ENCODE results near the gene TMEM201.

The TMEM201 gene

GRCh38 chr1:9600861-9601834 lies 12.4 kb downstream of the TMEM201 start:
- no peak for DNase-seq

DNA sequence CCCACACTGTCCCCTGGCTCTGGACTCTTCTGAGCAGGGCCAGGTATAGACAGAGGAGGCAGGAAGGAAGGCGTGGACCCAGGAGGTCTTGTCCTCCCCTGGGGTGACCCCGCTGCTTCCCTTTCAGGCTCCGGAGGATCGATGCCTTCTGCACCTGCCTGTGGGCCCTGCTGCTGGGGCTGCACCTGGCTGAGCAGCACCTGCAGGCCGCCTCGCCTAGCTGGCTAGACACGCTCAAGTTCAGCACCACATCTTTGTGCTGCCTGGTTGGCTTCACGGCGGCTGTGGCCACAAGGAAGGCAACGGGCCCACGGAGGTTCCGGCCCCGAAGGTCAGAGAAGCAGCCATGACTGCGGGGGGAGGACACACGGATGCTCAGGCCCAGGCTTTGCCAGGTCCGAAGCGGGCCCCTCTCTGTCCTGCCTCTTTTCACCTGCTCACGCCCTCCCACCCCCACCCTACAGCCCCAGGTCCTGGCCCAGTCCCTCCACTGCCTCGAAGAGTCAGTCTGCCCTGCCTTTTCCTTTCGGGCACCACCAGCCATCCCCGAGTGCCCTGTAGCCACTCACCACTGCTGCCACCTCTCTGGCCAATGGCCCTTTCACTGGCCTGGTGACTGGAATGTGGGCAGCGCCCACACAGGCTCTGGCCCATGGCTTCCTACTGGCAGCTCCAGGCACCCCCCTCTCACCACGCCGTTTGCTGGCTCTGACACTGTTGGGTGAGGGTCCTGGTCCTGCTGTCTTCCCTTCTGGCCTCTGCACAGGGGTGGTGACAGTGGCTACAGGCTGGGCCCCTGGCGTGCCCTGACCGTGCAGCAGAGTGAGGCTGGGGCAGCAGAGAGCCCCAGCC lies 13.5 kb downstream of the TMEM201 start:
- no peak for DNase-seq

DNA sequence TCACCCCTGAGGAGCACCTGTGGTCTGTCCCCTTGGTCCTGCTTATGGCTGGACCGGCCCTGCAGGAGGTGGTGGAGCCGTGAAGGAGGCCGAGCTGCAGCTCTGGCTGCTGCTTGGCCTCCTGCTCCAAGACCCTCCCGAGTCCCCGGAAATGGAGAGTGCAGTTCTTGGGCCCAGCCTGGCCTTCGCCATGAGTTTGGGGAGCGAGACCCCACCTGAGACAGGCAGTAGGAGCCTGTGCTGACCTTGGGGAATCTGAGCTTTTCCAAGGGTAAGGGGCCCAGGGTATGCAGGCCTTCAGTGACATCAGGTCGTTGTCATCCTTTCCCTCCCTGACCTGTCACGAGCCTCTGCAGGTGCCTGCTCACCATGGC lies 14.1 kb downstream of the TMEM201 start:
- DNase-seq = no peak

DNA sequence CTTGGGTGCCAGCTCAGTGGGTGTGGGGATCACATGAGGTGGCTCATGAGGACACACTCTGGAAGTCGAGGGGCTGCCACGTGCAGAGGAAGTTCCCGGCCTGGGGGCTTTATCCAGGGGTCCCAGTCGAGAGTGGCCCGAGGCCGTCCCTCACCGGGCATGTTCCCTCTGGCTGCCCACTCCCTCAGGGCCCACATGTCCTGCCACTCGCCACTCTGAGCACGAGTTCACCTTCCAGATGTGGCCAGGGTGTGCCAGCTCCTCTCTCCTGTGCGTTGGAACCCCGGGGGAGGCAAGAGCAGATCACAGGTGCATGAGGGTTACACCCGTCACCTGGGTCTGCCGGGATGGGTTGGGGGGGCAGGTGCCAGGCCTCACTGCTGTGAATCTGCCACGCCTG lies 14.6 kb downstream of the TMEM201 start:
- DNase-seq = no peak

DNA sequence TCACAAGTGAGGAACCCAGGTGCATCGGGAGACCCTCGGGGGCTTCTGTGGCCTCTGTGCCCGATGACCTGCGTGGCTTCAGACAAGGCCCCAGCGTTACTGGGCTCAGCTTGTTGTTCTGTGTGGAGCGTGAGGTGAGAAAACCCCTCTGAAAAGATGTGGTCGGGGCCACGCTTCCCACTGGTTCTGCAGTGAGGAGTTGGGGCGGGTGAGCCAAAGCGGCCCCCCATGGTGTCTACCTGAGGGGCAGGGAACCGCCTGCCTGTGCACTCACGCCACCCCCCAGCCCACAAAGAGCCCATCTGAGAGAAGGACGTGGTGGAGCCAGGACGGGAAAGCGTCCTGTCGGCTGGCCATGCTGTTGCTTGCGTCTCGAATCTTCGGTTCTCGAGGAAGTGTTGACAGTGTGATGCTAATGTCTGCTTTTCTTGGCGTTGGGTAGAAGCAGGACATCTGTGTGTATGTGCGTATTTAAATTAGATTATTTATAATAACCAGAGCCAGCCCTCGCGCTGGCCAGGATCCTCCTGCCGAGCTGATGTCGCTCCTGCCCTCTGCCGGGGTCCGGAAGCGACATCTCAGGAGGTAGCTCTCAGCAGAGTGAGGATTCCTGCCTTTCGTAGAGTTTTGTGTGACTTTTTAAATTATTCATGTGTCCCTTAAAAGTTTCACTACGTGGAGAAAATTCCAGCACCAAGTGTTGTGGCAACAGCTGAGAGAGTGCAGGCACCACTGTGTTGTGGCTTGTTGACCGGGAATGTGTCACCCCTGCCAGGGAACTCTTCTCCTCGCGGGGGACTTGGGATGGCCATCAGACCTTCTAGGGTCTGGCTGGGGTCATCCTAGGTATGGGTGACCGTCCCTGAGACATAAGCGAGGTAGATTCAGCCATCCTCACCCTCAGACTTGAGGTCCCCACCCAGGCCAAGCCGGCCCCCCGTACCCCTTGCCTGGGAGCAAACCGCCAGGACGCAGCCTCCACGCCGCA lies 15.3 kb downstream of the TMEM201 start:
- DNase-seq = no peak

DNA sequence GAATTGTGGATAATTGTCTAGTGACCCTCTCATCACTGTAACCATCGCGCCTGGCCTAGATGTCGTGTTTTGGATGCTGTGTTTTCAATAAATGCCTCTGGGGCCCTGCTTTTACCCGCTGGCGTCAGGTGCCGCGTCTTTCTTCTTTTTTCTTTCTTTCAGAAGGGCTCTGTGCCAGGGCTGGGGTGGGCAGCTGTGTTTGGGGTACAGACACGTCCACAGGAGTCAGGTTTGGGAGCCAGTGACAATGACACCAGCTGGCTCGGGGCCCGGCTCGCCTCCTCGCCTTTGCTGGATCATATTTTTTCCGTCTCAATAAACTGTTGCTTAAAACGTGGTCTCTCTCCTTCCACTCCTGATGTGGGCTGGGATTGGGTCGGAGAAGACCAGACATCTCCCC lies 16.1 kb downstream of the TMEM201 start:
- no peak for DNase-seq

DNA sequence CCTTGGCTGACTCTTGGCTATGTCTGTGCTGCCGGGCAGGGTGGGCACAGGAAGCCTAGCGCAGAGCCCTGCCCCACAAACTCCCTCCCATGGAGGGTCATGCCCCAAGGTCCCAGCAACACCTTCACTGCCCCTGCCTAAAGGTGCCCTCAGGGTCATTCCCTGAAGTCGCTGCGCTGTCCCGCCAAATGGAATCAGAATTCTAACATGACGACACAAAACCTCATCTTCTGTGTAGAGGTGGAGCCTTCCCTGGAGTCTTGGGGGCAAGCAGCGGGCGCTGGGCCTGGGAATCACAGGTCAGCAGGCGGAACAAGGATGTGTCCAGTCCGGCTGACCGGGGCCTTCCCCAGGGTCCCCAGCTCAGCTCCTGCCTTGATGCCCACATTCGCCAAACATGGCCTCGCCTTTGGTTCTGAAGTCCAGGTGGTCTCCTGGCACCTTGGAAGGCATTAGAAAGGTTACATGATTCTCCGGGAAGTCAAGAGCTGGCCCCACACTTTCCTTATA lies 17.3 kb downstream of the TMEM201 start:
- DNase-seq = no peak

DNA sequence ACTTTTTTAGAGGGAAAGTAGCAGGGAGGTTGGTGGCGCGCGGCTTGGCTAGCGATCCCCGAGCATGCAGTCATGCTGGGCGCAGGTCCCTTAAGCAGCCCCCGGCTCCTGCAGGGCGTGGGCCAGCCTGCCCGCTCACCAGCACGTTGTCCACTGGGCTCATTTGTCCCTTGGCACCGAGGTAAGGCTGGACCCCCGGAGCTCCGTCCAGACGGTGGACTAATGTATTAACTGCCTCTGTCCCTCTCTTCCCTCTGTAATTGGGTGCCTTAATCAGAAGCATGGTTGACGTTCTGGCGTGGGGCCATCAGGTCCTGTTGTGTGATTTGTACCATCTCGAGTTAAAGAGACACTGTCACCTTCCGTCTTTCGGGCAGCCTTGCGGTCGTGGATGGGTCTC lies 17.7 kb downstream of the TMEM201 start:
- no peak for DNase-seq

GRCh38 chr1:9606948-9607347 lies 18.2 kb downstream of the TMEM201 start:
- no peak for DNase-seq

DNA sequence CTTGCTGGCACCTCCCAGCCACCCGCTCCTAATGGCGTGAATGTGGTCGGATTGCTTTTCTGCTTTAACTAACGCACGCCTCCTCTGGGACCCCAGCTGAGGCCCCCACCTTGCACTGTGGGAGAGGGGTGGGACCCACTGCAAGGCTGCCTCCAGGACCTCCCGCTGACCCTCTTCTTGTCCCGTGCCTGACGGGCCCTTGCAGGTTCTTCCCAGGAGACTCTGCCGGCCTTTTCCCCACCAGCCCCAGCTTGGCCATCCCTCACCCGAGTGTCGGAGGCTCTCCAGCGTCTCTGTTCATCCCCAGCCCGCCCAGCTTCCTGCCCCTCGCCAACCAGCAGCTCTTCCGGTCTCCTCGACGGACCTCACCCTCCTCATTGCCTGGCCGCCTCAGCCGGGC lies 18.6 kb downstream of the TMEM201 start:
- DNase-seq = no peak

DNA sequence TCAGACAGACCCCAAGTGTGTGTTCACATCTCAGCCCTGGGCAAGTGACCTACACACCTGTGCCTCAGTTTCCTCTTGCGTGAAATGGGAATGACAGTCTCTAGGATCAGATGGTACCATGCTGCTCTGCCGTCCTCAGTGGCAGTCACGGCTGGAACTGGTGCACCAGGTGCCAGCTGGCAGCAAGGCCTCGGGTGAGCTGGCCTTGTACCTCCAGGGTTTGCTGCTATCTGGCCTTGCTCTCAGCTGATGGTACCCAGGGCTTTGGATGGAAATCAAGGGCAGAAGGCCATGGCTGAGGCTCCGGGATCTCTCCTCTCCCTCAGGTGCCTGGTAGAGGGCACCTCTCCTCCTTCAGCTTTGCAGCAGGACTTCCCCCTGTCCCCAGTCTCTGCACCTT lies 21.3 kb downstream of the TMEM201 start:
- DNase-seq = no peak

- no peak for DNase-seq
Measured at GRCh38 chr1:9610548-9610947, 21.8 kb downstream of the TMEM201 start.

GRCh38 chr1:9611716-9612115 lies 23.0 kb downstream of the TMEM201 start:
- DNase-seq = no peak

DNA sequence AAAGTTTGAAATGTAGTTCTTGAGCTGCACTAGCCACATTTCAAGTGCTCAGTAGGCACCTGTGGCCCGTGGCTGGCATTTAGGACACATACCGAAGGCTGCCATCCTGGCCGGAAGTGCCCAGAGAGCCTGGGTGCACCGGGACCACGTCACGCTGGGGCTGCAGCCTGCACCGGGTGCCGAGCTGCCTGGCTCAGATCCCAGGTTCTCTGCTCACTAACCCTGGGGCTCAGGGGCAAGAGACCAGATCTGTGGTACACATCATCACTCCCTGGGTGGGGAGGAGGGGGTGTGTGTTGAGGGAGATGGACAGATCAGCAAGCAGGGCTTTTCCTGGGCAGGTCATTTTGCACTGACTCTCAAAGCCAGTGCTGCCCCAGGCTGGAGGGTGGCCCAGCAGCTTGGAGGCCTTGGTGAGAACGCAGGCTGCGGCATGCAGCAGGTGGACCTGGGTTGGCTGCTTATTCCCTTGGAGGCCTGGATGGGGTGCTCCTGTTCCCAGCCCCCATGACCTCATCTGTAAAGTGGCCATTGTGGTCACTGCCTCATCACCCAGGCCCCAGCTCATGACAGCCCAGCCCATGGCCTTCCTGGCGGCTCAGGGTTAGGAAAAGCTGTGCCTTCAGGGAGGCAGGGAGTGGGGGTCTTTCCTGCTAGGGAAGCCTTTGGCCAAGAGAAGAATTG lies 23.6 kb downstream of the TMEM201 start:
- no peak for DNase-seq

DNA sequence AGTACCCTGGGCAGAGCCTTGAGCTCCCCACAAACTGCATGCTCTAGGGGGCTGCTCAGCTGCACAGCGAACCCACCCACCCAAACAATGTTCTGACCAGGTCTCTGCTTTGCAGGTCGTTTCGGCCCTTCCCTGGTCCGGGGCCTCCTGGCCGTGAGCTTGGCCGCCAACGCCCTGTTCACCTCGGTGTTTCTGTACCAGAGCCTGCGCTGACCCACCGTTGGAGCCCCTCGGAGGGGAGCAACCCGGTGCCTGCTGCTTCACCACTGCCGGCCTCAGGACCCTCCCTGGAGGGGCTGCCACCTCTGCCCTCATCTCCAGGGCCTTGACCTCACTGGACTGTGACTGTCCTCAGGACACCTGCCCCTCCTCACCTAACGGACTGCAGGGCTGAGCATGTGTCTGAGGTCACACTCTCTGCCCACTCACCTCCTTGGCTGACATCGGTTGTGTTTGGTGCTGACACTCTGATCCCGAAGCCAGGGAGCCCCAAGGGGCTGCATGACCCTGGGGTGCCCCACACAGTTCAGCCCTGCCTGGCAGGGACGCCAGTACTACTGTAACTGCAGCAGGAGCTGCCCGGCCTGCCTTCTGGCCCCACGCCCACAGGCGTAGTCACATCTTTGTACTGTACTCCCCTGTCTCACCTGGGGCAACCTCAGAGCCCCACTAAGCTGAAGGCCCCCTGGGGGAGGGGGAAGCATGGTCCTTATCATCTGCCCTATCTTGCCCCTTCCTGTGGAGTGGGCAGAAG lies 24.3 kb downstream of the TMEM201 start:
- no peak for DNase-seq

- DNase-seq = no peak
Measured at GRCh38 chr1:9613625-9614299, 25.1 kb downstream of the TMEM201 start.

DNA sequence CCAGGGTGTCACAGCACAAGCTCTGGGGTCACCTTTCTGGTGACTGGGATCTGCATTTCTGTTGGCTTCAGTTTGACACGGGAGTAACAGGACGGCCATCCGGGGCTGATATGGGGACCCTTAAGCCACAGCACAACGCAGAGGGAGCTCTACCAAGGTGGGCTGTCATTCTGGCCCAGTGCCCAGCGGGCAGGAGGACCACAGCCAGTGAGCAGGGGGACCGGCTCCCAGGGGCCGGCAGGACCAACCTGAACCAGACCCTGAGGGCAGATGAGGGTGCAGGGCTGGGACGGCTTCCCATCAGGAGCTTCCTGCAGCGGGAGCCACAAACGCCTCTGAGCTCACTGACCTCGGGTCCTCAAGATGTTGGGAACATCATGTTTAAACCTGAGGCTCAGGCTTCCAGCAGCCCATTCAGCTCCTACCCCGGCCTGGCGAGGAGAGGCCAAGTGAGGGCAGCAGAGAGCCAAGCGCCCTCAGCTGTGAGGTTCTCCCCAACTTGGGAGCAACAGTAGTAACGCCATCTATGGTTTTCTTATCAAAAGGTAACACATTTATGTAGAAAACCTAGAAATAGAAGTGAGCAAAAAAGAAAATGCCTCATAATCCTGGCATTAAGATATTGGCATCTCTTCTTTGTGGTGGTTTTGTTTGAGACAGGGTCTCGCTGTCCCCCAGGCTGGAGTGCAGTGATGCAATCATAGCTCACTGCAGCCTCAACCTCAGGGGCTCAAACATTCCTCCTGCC lies 26.8 kb downstream of the TMEM201 start:
- DNase-seq = peak; percentile 42

DNA sequence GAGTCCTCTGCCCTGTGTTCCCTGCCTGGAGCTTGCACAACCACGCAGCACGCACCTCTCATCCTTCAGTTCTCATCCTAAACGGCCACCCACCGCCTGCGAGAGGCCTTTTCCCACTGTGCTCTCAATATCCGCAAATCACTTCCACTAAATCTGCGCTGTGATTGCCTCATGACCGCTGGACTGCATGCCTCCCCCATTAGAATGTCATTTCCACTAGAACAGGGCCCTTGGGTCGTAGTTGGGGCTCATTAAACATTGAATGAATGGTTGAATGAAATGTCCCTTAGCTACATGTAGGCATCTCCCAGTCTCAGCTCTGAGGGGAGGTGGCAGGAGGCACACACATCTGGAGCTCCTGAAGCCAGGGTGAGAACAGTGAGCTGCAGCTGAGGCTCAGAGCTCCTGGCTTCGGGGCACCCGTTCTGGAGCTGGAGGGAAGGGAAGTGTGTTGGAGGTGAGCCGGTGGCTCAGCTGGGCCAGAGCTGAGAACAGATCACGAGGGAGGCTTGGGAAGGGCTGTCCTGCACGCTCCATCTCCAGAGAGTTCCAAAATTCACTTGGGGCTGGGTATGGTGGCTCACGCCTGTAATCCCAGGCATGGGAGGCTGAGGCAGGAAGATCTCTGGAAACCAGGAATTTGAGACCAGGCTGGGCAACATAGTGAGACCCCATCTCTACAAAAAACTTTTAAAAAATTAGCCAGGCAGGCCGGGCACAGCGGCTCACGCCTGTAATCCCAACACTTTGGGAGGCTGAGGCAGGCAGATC lies 30.4 kb downstream of the TMEM201 start:
- no peak for DNase-seq

DNA sequence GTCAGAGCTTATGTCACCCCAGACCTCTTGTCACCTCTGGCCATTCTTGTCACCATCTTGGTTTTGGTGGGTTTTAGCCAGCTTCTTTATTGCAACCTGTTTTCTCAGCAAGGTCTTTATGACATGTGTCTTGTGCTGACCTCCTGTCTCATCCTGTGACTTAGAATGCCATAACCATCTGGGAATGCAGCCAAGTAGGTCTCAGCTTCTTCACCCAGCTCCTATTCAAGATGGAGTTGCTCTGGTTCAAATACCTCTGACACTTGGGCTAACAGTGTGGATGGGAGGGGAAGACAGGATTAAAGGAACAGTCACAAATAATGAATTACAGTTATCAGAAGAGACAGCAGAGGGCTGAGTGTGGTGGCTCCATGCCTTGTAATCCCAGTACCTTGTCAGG lies 32.3 kb downstream of the TMEM201 start:
- DNase-seq = no peak
